H9 (cell line): Measurements from ENCODE around the gene GOLGA8Q. TPM values are rescaled to one million over a fixed set of nuclear protein-coding genes. Genes with fewer than 3 reads are reported as not detected.
"Not testable (repeated sequence)": the region's sequence is repeated elsewhere in the genome, so short reads cannot be mapped to it uniquely, and the experiment has no call there.

Experiments
- DNase-seq: peaks from one replicate; pipeline ENCODE4 v3.0.0-alpha.2; 2017
- H2AFZ ChIP-seq: one replicate; pipeline ENCODE4 v1.6.1; 2013; ENCODE audit warnings: mild to moderate bottlenecking, low read length, control low read depth, moderate library complexity
- H2AK5ac ChIP-seq: 2 replicates; pipeline ENCODE4 v1.6.1; 2013; ENCODE audit warnings: low read length, control low read depth, mixed read lengths; ENCODE audit not compliant: insufficient read length
- H2BK120ac ChIP-seq: one replicate; pipeline ENCODE4 v1.6.1; 2013; ENCODE audit warnings: low read depth, mild to moderate bottlenecking, low read length, control low read depth, inconsistent platforms; ENCODE audit not compliant: poor library complexity, severe bottlenecking
- H2BK12ac ChIP-seq: 2 replicates; pipeline ENCODE4 v1.6.1; 2013; ENCODE audit warnings: low read length, control low read depth, mixed read lengths, low read depth; ENCODE audit not compliant: insufficient read length
- H2BK15ac ChIP-seq: 2 replicates; pipeline ENCODE4 v1.6.1; 2013; ENCODE audit warnings: low read depth, low read length, control low read depth
- H2BK20ac ChIP-seq: one replicate; pipeline ENCODE4 v1.6.1; 2013; ENCODE audit warnings: low read depth, mild to moderate bottlenecking, low read length, control low read depth, inconsistent platforms; ENCODE audit not compliant: poor library complexity, severe bottlenecking
- H2BK5ac ChIP-seq: 2 replicates; pipeline ENCODE4 v1.6.1; 2013; ENCODE audit warnings: low read length, control low read depth, mixed read lengths; ENCODE audit not compliant: insufficient read length
- H3K14ac ChIP-seq: 2 replicates; pipeline ENCODE4 v1.6.1; 2013; ENCODE audit warnings: low read length, control low read depth; ENCODE audit not compliant: insufficient read depth
- H3K18ac ChIP-seq: 2 replicates; pipeline ENCODE4 v1.6.1; 2013; ENCODE audit warnings: low read depth, mild to moderate bottlenecking, mixed read lengths, low read length, control low read depth; ENCODE audit not compliant: insufficient read length
- H3K23ac ChIP-seq: 2 replicates; pipeline ENCODE4 v1.6.1; 2013; ENCODE audit warnings: low read length, control low read depth, mixed read lengths, low read depth; ENCODE audit not compliant: insufficient read length
- H3K23me2 ChIP-seq: 2 replicates; pipeline ENCODE4 v1.6.1; 2013; ENCODE audit warnings: low read depth, mild to moderate bottlenecking, mixed read lengths, low read length, control low read depth; ENCODE audit not compliant: insufficient read length, poor library complexity, severe bottlenecking
- H3K27ac ChIP-seq: 2 replicates; pipeline ENCODE4 v1.5.1; 2013; ENCODE audit warnings: low read length, control low read depth, mixed read lengths, low read depth; ENCODE audit not compliant: insufficient read length
- H3K27me3 ChIP-seq: 2 replicates; pipeline ENCODE4 v1.6.1; 2013; ENCODE audit warnings: low read length, control low read depth, inconsistent platforms; ENCODE audit not compliant: insufficient read depth
- H3K4ac ChIP-seq: 2 replicates; pipeline ENCODE4 v1.6.1; 2013; ENCODE audit warnings: low read depth, mild to moderate bottlenecking, control low read depth, inconsistent platforms, low read length, moderate library complexity
- H3K4me1 ChIP-seq: 2 replicates; pipeline ENCODE4 v1.6.1; 2013; ENCODE audit warnings: low read length, control low read depth, inconsistent platforms; ENCODE audit not compliant: insufficient read depth
- H3K4me2 ChIP-seq: 2 replicates; pipeline ENCODE4 v1.6.1; 2013; ENCODE audit warnings: low read length, control low read depth, mixed read lengths; ENCODE audit not compliant: insufficient read length, insufficient read depth
- H3K56ac ChIP-seq: 2 replicates; pipeline ENCODE4 v1.6.1; 2013; ENCODE audit warnings: low read depth, mild to moderate bottlenecking, mixed read lengths, low read length, control low read depth; ENCODE audit not compliant: insufficient read length
- H3K79me1 ChIP-seq: 2 replicates; pipeline ENCODE4 v1.6.1; 2013; ENCODE audit warnings: low read depth, mild to moderate bottlenecking, moderate library complexity, low read length, control low read depth, inconsistent platforms; ENCODE audit not compliant: insufficient read depth, poor library complexity, severe bottlenecking
- H3K79me2 ChIP-seq: 2 replicates; pipeline ENCODE4 v1.6.1; 2013; ENCODE audit warnings: low read length, control low read depth, inconsistent platforms; ENCODE audit not compliant: insufficient read depth
- H3K9ac ChIP-seq: 2 replicates; pipeline ENCODE4 v1.6.1; 2013; ENCODE audit warnings: low read length, control low read depth, mixed read lengths; ENCODE audit not compliant: insufficient read length; ENCODE audit errors: extremely low read depth
- H3K9me3 ChIP-seq: one replicate; pipeline ENCODE4 v1.6.1; 2013; ENCODE audit warnings: low read depth, low read length, inconsistent platforms; ENCODE audit not compliant: control insufficient read depth
- H3T11ph ChIP-seq: one replicate; pipeline ENCODE4 v1.6.1; 2013; ENCODE audit warnings: mild to moderate bottlenecking, low read length, control low read depth, inconsistent platforms
- H4K20me1 ChIP-seq: one replicate; pipeline ENCODE4 v1.6.1; 2013; ENCODE audit not compliant: control insufficient read depth, insufficient read length, insufficient read depth
- H4K5ac ChIP-seq: 2 replicates; pipeline ENCODE4 v1.6.1; 2013; ENCODE audit warnings: low read depth, mild to moderate bottlenecking, mixed read lengths, low read length, control low read depth; ENCODE audit not compliant: insufficient read length
- H4K8ac ChIP-seq: replicated peaks from 2 replicates; pipeline ENCODE4 v1.6.1; 2013; ENCODE audit warnings: low read length, control low read depth, mixed read lengths, low read depth; ENCODE audit not compliant: insufficient read length
- H4K91ac ChIP-seq: 2 replicates; pipeline ENCODE4 v1.6.1; 2013; ENCODE audit warnings: low read depth, mild to moderate bottlenecking, moderate library complexity, mixed read lengths, low read length, control low read depth; ENCODE audit not compliant: insufficient read length
- H3K27ac Mint-ChIP-seq, 3 experiments: 2 replicates in 2 of 3; 3 replicates in 1 of 3; pipeline ENCODE4 v1.8.0; 2020 to 2021; ENCODE audit warnings: mixed read lengths in 3 of 3, mild to moderate bottlenecking in 1 of 3, moderate library complexity in 1 of 3
- H3K27me3 Mint-ChIP-seq: 2 replicates; pipeline ENCODE4 v1.8.0; 2021; ENCODE audit warnings: low read depth, mild to moderate bottlenecking, moderate library complexity, mixed read lengths
- H3K36me3 Mint-ChIP-seq, 3 experiments: 2 replicates in 2 of 3; 3 replicates in 1 of 3; pipeline ENCODE4 v1.8.0; 2020 to 2021; ENCODE audit warnings: low read depth in 3 of 3, mixed read lengths in 3 of 3; ENCODE audit not compliant: insufficient read depth in 1 of 3
- H3K4me1 Mint-ChIP-seq, 2 experiments: 2 replicates each; pipeline ENCODE4 v1.8.0; 2020; ENCODE audit warnings: mixed read lengths in 2 of 2
- H3K4me3 Mint-ChIP-seq, 2 experiments: 2 replicates in 1 of 2; 3 replicates in 1 of 2; pipeline ENCODE4 v1.8.0; 2020 to 2021; ENCODE audit warnings: mild to moderate bottlenecking in 2 of 2, mixed read lengths in 2 of 2, moderate library complexity in 1 of 2
- H3K9me3 Mint-ChIP-seq, 2 experiments: 2 replicates in 1 of 2; 3 replicates in 1 of 2; pipeline ENCODE4 v1.8.0; 2020; ENCODE audit warnings: mild to moderate bottlenecking in 2 of 2, mixed read lengths in 2 of 2, moderate library complexity in 1 of 2
- CTCF ChIP-seq: fragments of 200-600 bp; sonication (generic); conservative IDR thresholded peaks from 3 replicates; pipeline ENCODE4 v1.8.0; 2021; ENCODE audit warnings: antibody characterized with exemption, mild to moderate bottlenecking
- WGBS: extraction: QIAGEN DNeasy Blood & Tissue Kit; methylation state at CpG from one replicate; pipeline ENCODE4 v1.1.7; 2013; ENCODE audit warnings: missing lambda C conversion rate, low lambda C conversion rate, mixed read lengths; ENCODE audit not compliant: insufficient read length; ENCODE audit errors: extremely low coverage; 5-methylcytosine and 5-hydroxymethylcytosine counted together
- total RNA-seq: library from RNA; stranded (reverse); gene quantifications from 2 replicates; pipeline ENCODE4 v1.2.1, GENCODE V29; 2021

Gene GOLGA8Q
- total RNA-seq, 1 experiment from 2014 or later, result not detected

- H3K4me2 ChIP-seq, H3T11ph ChIP-seq, H3K9ac ChIP-seq, H3K36me3 Mint-ChIP-seq, H2AK5ac ChIP-seq, H3K27ac ChIP-seq, H3K27ac Mint-ChIP-seq, H2BK5ac ChIP-seq, H3K4me3 Mint-ChIP-seq, H3K56ac ChIP-seq, H3K27me3 Mint-ChIP-seq, H3K23ac ChIP-seq, H3K79me1 ChIP-seq, H3K18ac ChIP-seq, H4K5ac ChIP-seq, H3K4me1 Mint-ChIP-seq, H3K79me2 ChIP-seq, H2BK15ac ChIP-seq, H3K4ac ChIP-seq, H3K4me1 ChIP-seq, H3K14ac ChIP-seq, H4K20me1 ChIP-seq, H3K27me3 ChIP-seq, H2AFZ ChIP-seq, H4K8ac ChIP-seq, H4K91ac ChIP-seq, H3K9me3 Mint-ChIP-seq, H3K23me2 ChIP-seq, H3K9me3 ChIP-seq, H2BK20ac ChIP-seq, H2BK12ac ChIP-seq, H2BK120ac ChIP-seq: not testable (repeated sequence)
- peak; percentile 39 for DNase-seq
- peak; percentile 46; the same call in 2 of the 3 replicates for TF ChIP-seq CTCF
- no CpG with 5 or more reads among the region's 6 CpGs for WGBS
These were observed 15.1 kb downstream of the GOLGA8Q start for GRCh38 chr15:30566949-30567348.

DNA sequence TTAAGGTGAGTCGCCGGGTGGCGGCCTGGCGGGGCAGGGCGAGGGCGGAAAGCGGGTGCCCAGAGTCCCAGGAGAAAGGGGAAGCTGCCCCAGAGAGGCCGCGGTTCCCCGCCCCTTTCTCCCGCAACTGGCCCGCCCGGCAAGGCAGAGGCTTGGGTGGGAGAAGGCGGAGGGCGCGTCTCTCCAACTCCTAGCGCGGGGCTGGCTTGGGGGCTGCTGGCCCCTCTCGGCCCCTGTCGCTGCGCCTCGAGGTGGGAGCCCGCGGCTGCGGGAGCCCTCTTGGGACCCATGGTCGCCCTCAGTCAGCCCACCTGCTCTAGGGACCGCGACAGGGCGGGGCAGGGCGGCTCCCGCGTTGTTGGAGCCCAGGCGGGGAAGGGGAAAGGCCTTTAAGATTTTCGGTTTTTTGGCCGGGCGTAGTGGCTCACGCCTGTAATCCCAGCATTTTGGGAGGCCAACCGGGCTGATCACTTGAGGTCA is 21.2 kb downstream of the GOLGA8Q start:
- H3K27me3 Mint-ChIP-seq, H4K20me1 ChIP-seq, DNase-seq, H3K9ac ChIP-seq, H3T11ph ChIP-seq, H2BK12ac ChIP-seq, H2BK120ac ChIP-seq, H2AK5ac ChIP-seq, H2BK5ac ChIP-seq, H3K56ac ChIP-seq, H3K4me3 Mint-ChIP-seq, H2BK15ac ChIP-seq, H3K4me1 Mint-ChIP-seq, H4K91ac ChIP-seq, H3K79me1 ChIP-seq, H2BK20ac ChIP-seq, H3K27ac ChIP-seq, H3K23ac ChIP-seq, H2AFZ ChIP-seq, H3K79me2 ChIP-seq, H3K4me1 ChIP-seq, H4K5ac ChIP-seq, H3K18ac ChIP-seq, H3K4ac ChIP-seq, H3K36me3 Mint-ChIP-seq, H4K8ac ChIP-seq, H3K9me3 Mint-ChIP-seq, H3K4me2 ChIP-seq, H3K27me3 ChIP-seq, H3K14ac ChIP-seq, H3K9me3 ChIP-seq, H3K27ac Mint-ChIP-seq, H3K23me2 ChIP-seq: not testable (repeated sequence)
- no CpG with 5 or more reads among the region's 38 CpGs for whole genome bisulfite sequencing
